ENCODE data around the gene MACROH2A1.

MACROH2A1 gene

DNA sequence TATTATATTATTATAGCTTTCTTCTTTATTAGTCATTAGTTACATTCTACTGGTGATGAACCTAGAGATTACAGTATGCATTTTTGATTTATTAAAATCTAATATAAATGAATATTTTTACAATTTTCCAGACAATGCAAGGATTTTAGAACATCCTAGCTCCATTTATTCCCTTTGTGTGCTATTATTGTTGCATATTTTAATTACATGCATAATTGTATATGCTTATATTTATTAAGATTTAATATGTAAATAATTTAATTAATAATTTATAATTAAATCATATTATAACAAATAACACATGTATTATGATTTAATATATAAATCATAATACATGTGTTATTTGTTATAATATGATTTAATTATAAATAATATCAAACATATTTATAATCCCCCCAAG is 23.4 kb upstream of the MACROH2A1 start:
- in situ Hi-C loops (cut with MboI; ENCODE audit: low sequenced_read_pairs, unreplicated experiment), result no loop called here
- no peak for DNase-seq (ENCODE audit: low spot score)
- TF ChIP-seq, protein P1, sequence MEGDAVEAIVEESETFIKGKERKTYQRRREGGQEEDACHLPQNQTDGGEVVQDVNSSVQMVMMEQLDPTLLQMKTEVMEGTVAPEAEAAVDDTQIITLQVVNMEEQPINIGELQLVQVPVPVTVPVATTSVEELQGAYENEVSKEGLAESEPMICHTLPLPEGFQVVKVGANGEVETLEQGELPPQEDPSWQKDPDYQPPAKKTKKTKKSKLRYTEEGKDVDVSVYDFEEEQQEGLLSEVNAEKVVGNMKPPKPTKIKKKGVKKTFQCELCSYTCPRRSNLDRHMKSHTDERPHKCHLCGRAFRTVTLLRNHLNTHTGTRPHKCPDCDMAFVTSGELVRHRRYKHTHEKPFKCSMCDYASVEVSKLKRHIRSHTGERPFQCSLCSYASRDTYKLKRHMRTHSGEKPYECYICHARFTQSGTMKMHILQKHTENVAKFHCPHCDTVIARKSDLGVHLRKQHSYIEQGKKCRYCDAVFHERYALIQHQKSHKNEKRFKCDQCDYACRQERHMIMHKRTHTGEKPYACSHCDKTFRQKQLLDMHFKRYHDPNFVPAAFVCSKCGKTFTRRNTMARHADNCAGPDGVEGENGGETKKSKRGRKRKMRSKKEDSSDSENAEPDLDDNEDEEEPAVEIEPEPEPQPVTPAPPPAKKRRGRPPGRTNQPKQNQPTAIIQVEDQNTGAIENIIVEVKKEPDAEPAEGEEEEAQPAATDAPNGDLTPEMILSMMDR (IDR thresholded peaks at IDR 0.05; ENCODE audit: borderline replicate concordance, control extremely low read depth, extremely low read depth, insufficient read depth, missing control alignments), result no peak

DNA sequence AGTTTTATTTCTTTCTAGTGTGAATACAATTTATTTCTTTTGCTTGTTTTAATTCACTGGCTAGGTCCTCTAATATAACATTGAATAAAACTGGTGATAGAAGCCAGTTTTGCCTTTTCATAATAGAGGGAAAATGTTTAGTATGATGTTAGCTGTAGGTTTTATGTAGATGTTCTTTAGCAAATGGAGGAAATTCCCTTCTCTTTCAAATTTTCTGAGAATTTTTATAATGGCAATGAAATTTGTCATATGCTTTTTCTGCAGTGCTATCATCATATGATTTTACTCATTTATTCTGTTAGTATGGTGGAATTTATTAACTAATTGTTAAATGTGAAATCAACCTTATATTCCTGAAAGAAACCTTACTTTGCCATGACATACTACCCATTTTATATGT is 18.1 kb upstream of the MACROH2A1 start:
- in situ Hi-C loops (cut with MboI; ENCODE audit: low sequenced_read_pairs, unreplicated experiment), result no loop called here
- TF ChIP-seq, protein P1 (IDR thresholded peaks at IDR 0.05; ENCODE audit: borderline replicate concordance, control extremely low read depth, extremely low read depth, insufficient read depth, missing control alignments), result no peak

DNA sequence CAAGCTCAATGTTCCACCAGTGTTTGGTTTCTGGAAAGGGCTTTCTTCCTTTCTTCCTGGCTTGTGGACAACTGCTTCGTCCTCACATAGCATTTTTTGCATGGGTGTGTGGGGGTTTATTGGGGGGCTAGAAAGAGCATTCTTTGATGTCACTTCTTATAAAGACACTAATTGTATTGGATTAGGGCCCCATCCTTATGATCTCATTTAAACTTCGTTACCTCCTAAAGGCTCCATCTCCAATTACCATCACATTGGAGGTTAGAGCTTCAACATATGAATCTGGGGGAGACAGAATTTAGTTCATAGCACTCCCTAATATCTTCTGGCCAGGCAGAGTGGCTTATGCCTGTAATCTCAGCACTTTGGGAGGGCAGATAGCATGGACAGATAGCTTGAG is 6.1 kb upstream of the MACROH2A1 start:
- in situ Hi-C loops (cut with MboI; ENCODE audit: low sequenced_read_pairs, unreplicated experiment), result no loop called here
- TF ChIP-seq, protein P1 (IDR thresholded peaks at IDR 0.05; ENCODE audit: borderline replicate concordance, control extremely low read depth, extremely low read depth, insufficient read depth, missing control alignments), result no peak
- no peak for DNase-seq (ENCODE audit: low spot score)

More for the DNA sequence above, 18.1 kb upstream of the MACROH2A1 start:
- no peak for DNase-seq (ENCODE audit: low spot score)

DNA sequence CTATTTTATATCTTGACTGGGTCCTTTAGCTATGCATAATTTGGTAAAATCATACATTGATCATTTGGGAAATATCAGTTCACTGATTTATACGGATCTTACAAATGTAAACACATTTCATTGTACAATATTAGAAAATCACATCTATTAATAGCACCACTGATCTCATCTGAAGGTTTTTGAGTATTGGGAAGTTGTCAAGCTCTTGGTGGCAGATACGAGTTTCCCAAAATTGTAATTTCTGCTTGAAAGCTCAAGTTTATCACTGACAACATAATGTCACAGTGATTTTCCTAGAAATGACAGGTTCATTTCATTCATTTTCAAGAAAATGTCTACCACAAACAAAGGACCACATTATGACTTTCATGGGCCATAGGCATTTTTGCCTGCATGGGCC is 3.0 kb upstream of the MACROH2A1 start:
- DNase-seq (ENCODE audit: low spot score), result no peak
- TF ChIP-seq, protein P1 (IDR thresholded peaks at IDR 0.05; ENCODE audit: borderline replicate concordance, control extremely low read depth, extremely low read depth, insufficient read depth, missing control alignments), result no peak
- in situ Hi-C loops (cut with MboI; ENCODE audit: low sequenced_read_pairs, unreplicated experiment), result no loop called here

DNA sequence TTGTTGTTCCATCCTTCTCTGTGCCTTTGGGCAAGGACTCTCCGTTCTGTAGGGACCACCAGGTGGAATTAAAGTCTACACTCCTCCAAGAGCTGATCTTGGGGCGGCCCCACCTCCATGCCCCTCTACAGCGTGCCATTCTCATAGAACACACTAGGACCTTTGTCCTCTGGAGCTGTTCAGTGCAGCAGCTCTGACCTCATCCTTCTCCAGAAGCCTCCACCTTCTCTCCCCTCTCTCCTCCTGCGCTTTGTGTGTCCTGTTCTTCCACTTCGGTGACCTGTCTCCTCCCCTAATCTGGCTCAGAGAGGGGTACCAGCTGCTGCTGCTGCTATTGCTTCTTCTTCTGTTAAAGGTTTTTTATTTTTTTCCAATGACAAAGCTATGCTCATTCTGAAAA is 1.8 kb upstream of the MACROH2A1 start:
- no peak for DNase-seq (ENCODE audit: low spot score)
- in situ Hi-C loops (cut with MboI; ENCODE audit: low sequenced_read_pairs, unreplicated experiment), result no loop called here
- TF ChIP-seq, protein P1 (IDR thresholded peaks at IDR 0.05; ENCODE audit: borderline replicate concordance, control extremely low read depth, extremely low read depth, insufficient read depth, missing control alignments), result no peak

DNA sequence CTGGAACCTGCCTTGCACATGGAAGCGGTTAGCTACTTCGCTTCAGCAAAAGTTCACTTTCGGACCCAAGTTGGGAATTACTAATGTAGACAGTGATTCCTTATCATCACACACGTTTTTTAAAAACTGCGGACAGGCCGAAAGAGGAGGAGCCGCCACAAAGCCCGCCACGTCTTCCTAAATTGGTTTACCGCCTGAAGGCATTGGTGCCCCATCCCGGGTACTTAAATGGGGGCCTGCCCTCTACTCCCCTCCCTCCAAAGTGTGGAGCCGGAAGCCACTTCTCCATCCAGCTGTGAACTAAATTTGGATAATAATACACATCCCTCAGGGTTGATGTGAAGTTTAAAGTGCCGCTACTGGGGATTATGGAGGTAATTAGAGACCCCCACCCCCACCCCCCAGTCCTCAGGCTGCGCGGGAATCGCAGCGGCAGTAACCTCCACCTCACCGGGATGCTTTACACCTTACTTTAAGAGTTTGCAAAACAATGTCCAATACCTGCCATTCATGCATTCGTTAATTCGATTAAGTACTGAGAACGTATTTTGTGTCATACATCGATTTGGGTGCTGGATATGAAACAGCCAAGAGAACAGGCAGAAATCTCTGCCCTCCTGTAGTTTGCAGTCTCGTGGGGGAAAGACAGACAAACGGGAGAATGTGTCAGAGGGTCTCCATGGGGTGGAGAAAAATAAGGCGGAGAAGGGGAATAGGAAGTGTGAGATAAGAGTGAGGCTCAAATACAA is 937 bp upstream of the MACROH2A1 start:
- DNase-seq (ENCODE audit: low spot score), result no peak
- in situ Hi-C loops (cut with MboI; ENCODE audit: low sequenced_read_pairs, unreplicated experiment), result no loop called here
- TF ChIP-seq, protein P1 (IDR thresholded peaks at IDR 0.05; ENCODE audit: borderline replicate concordance, control extremely low read depth, extremely low read depth, insufficient read depth, missing control alignments), result no peak

All from GM13976 (cell line).